HG03469 (cell line): Measurements from ENCODE around the gene HACL1.

ENCODE experiments used
- ATAC-seq: cut with Tn5 transposase; IDR thresholded peaks from one replicate; pipeline ENCODE4 v1.9.1; 2021; ENCODE audit warnings: mild to moderate bottlenecking, moderate library complexity, moderate number of reproducible peaks; ENCODE audit not compliant: unreplicated experiment

HACL1 gene

DNA sequence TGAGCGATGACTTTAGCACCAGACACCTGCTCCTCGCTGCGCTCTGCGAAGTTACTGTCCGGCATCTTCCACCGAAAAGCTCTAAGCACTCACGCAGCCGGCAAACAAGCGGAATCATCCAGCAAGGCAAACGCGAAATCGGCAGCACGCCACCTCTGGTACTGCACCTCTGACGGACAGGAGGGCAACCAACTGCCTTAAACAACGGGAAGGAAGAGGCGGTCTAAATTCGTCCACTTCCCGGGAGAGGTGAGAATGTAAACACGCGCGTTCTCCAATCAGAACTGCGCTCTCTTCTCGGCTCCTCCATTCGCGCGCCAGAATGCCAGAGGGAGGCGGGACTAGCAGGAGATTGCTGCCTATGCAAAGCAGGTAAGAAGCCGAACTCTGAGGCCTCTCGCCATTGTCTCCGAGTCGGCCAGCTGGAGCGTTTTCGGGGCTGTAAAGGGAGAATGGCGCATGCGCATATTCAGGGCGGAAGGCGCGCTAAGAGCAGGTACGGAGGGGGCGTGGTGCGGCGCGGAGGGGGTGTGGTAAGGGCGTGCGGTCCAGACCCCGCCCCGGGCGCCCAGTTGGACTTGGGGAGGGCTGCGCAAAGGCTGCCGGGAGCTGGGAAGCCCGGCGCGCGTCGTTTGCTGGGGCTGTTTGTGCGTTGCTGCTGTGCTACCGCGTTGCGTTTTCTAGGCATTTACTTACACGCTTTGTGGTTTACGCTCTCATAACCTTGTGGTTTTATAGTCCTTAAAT lies at the start of gene HACL1, which contains the start of gene BTD:
TSS of gene HACL1 (minus strand) at position 171 of the 747 bp plus-strand sequence. CDS start at position 65, 106 bp downstream.
TSS of gene BTD (plus strand) at position 347 of the 747 bp plus-strand sequence. CDS start 33,695 bp downstream, outside the sequence.
- ATAC-seq = peak; percentile 78

DNA sequence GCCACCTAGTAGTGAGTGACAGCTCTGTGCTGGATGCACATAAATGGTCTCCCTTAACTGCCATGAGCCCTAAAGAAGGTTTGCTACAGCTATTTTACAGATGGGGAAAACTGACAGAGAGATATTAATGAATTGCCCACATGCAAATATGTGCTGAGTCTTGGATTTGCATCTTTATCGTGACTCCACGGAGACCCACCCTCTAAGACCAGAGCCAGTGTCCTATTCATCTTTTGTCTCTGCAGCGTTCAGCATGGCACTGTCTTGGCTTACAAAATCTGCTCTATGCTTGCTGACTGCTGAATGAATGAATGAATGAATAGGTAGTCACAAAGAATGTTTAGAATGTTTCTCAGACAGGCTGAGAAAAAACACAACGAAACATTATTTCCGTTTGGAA lies 48.5 kb upstream of the HACL1 start:
- no peak for ATAC-seq

DNA sequence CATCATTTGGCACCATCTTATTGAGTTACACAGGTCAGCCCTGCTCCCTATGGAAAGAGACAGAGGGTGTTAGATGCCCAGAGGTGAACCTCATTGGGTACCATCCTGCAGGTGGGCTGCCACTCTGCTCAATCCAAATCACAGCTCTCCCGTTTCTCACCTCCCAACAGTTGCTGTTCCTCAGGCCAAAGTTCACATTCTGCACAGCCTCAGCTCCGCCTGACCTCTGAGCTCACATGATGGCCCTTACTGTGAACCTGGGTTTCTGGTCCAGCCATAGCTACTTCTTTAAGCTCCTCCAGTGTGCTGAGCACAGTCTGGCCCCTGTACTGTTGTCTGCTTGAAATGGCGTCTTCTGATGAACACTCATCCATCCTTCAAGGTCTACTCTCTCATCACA lies 48.0 kb upstream of the HACL1 start:
- no peak for ATAC-seq

DNA sequence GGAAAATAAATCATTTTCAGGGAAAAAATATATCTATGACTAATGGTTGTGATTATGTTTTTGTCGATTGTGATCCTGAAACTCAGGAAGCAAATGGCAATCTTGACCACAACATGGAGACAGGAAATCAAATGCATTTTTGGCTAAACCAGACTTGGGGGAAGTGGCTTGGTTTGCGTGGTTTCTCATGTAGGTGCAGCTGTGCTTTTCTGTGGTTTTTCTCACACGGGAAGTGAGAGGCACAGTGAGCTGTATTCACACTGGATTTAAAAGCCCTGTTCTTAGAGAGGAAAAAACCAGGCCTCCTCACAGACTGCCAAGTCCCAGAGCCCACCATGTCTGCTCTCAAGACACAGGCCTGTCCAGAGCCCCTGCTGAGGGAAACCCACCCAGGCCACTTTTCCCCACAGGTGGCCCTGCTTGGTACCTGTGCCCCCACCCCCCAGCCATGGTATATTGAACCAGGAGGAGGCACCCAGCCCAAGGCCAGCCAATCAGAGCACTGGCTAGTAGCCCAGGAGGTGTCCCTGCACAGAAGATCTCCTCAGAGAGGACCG lies 46.3 kb upstream of the HACL1 start:
- peak; percentile 90 for ATAC-seq

DNA sequence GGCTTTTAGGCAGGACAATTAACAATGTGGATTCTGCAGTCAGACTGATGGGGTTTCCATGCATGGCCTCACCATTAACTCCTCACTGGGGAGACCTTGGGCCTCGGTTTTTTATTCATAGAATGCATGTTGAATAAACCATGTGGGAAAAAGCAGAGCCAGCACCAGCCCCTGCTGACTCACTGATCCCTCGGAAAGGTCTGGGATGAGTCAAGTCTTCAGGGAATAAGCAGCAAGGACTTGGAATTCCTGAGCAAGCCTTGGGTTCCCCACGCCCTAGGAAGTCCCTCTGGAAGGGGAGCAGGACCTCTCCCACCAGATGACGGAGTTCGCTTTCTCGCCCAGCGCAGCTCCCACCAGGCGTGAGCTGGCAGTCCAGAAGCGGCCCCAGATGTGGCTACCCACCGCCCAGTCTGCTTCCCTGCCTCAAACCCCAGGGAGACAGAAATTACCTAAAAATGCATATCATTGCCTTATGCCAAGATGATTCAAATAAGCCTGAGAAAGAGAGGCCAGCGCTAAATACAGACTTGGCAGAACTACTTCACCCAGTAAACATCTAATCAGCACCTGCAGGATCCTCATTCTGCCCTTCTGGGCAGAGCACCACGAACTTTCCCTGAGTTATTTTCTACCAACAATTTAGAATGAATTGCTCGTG lies 45.6 kb upstream of the HACL1 start:
- ATAC-seq = no peak

DNA sequence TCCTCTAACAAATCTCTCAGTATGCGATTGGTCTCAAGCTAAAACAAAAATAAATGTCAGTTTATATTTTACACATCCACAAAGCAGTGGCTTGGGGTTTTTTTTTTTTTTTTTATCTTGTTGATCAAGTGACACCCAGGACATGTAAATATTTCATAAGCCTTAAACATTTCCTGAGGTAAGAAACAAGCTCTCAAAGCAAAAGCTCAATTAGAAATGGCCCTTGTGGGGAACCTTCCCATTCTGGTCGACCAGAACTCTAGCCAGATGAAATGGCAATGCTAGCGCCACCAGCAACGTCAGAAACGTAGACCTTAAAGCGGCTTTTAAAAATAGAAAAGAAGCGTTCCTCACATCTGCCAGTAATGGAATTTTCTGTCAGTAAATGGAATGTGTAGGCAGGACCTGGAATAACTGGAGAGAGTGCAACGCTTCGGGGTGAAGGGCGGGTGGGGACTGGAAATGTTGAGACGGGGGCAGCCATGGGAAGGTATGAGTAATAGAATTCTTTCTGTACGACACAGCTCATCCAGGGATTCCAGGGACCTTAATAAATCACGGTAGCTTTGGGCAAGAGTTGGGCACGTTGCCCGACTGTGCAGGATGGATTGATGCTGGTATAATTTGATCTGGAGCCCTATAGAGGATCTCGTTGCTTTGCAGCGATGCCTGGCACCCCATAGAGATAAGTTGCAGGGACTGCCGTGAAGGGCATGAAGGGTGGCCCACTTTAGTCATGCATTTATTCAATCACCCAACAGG lies 44.6 kb upstream of the HACL1 start:
- ATAC-seq = no peak

DNA sequence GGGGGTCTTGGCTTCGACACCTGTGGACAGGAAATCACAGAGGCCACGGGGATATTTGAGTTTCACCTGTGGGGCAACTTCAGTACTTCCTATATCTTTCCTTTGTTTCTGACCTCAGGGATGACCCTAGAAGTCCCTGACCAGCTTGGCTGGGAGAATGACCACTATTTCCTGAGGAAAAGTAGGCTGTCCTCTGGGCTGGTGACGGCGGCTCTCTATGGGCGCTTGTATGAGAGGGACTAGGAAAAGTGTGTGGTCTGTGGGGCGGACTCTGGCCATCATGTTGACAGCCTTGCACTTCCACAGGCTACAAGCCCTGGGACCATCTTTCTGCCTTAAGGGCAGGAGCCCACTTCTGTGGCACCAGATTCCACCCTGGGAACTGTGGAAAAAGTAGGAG lies 43.9 kb upstream of the HACL1 start:
- ATAC-seq = no peak

DNA sequence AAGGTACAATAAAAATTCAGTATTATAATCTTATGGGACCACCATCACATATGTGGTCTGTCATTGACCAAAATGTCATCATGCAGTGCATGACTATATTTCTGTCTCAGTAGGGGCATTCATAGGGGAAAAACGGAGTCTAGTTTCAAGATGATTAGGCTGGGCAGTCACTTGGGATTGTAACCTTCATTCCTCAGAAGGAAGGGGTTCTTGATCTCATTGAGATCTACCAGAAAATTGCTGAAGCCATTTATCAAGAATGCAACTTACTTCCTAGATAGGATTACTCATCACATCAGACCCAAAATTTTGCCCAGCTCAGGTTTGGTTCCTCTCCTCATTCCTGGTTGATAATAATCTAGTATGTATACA lies 37.5 kb upstream of the HACL1 start:
- ATAC-seq = no peak

DNA sequence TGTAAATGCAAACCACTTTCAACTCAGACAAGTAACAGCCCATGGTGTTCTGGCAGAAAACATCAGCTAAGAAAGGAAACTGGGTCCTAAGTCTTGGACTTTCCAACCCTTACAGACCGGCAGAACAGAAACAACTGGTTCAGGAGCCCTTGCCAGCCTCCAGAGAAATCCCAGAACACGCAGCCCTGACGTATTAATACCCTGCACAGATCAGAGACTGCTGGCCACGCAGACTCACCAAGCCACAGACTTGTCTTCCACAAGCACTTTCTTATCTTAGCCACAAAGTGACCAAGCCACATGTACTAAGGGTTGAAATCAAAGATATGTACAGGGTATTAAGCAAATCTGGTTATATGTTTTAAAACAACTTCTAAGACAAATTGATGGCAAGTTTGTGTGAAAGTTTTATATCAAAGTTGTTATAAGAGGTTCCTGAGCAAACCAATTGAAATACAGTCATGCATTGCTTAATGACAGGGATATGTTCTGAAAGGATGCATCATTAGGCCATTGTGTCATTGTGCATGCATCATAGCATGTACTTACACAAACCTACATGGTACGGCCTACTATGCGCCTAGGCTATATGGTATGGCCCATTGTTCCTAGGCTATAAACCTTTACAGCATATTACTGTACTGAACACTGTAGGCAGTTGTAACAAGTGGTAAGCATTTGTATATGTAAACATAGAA lies 37.0 kb upstream of the HACL1 start:
- ATAC-seq = no peak

DNA sequence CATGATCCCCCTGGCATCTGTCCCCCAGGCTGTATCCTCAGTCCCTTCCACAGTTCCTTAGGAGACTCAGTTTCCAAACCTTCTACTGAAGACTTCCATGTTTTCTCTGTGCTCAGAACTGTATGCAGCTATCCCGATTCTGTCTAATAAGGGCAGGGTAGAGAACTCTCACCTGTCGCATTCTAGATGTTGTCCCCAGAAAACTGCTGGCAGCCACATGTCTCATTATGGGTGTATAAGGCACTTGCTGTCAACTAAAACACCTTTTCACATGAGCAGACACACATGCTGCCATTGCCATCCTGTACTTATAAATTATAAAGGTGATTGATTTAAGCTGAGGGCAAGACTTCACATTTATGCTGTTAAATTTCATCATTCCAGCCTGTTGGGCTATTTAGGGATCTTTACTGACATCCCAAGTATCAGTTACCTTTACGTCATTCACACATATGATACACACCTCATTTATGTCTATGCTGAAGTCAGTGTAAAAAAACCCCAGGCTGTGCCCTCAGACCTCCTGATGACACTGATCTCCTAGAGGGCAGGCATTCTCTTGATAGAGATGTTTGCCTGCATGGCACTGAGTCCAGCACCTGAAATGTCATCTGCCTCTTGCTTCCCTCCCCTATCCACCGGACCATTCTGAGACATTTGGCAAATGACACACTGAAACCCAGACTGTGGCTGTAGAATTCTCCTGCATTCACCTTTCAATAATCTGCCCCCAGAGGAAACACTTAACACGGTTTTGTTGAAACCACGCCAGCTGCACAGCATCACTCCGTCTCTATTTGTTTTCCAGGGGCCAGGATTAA lies 36.0 kb upstream of the HACL1 start:
- ATAC-seq = no peak

DNA sequence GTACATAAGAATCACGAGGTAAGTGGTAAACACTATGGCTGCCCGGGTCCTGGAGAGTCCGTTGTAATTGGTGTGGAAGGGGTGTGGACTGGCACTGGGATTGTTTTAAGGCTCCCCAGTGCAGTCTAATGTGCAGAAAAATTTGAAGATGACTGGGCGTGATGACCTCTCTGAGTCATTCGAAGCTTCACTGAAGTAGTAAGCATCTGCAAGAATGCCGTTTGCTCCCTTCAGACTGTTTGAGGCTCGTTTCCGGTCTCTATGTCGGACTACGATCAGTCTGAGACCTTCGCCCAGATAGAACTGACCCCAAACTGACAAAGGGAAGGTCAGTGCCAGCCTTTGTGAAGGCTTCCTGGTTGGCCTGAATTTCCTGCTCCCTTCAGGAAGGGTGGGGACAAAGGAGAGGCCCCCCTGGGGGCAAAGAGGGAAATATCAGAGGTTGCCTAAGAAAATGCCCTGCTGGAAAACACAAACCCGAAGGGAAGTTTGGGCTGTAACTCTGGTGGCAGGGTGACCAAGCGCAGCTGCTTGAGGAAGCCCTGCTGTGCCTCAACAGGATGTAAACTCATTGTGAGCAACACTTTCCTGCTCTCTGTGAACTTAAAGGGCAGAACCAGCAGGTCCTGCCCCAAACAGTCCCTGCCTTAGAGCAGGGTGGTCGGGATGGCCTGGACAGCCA lies 34.8 kb upstream of the HACL1 start:
- ATAC-seq = no peak

DNA sequence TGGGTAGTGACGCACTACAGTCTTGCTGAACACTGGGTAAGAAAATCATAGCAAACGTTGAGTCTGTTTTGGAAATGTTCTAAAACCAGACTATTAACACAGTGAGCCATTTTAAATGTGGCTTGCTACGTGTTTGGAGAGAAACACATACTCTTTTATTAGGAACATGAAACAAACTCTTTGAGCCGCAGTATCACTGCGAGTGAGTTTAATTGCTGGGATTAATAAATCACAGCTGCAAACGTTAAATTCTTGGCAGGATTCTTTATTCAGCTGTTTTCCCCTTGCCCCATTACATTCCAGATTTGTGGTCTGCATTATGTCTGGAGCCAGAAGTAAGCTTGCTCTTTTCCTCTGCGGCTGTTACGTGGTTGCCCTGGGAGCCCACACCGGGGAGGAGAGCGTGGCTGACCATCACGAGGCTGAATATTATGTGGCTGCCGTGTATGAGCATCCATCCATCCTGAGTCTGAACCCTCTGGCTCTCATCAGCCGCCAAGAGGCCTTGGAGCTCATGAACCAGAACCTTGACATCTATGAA lies 33.8 kb upstream of the HACL1 start:
- ATAC-seq = no peak

DNA sequence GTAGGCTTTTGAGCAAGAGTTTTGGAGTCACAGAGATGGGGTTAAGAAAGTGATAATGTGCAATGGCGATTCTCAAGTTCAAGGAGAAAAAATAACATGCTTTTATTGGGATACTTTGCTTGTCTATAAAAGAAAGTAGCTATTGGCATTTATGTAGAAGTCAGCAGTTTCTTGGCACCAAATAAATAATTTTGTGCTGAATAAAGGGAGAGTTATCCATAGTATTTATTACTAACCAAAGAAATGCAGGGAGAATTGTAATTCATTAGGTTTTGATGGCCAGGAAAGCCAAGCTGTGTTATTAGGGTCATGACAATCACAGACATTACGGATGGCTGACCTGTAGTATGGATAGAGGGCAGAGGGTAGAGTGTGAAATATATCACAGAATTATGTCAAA lies 33.3 kb upstream of the HACL1 start:
- no peak for ATAC-seq

DNA sequence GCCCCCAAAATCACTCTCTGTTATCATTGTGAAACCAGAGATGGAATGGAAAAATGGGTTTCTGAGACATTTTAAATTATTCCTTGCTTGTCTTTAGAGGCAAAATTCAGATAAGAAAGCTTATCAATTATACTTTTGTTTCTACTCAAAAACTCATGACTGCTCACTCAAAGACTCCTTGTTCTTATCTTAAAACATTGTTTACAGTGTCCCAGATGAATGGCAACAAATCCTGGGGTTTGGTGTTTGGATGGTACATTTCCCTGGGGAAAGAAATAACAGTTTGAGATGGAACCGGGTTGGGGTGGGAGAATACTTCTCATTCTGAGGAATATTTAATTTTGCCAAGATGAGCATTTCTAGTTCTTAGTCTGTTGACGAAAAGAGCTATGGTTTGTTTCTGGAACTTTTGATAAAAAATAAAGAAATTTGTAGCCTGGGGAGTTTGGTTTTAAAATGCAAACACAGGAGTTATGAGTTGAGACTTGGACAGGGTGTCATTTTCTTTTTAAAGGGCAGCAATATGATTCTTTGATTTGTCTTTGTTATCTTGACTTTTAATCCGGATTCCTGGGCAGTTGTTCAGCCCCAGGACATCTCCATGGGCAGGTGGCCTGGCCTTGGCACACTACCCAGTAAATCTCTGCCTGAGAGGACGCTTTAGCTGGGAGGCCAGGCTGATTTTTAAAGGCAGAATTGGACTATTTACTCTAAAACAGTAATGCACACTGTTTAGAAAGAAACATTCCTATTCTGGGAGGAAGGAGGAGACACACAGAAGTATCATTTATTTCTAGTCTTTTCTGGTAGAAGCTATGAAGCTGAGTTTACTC lies 32.6 kb upstream of the HACL1 start:
- ATAC-seq = no peak

DNA sequence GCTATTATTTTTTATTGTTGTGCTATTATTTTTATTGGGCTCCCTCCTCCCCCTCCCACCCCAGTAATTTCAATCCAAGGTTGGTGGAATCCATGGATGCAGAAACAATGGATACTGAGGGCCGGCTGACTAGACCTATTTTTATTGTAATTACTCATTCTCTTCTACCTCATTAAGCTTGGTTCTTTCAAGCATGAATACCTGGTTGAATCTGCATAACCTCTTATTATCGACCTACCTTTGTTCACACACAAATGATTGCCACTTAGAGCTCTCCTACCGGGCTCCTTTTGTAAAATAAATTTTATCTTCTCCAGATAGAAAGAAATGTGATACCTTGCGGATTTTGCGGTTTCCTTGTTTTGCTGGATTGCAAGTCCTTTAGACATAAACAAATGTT lies 31.8 kb upstream of the HACL1 start:
- no peak for ATAC-seq

DNA sequence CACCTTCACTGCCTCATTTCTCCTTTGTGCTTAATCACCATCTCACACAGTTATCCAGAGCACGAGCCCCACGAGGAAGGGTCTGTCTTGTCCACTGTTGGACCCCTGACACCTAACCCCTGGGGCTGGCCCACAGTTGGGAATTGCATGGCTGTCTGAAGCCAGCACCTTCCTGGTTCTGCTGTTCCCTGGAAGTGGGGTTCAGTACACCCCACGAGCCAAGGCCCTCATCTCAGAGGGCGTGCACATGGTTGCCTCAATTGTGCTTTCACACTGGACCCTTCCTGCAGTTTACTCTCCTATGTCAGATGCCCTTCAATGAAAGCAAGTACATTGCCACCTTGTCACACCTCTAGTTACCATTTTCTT lies 30.8 kb upstream of the HACL1 start:
- no peak for ATAC-seq

DNA sequence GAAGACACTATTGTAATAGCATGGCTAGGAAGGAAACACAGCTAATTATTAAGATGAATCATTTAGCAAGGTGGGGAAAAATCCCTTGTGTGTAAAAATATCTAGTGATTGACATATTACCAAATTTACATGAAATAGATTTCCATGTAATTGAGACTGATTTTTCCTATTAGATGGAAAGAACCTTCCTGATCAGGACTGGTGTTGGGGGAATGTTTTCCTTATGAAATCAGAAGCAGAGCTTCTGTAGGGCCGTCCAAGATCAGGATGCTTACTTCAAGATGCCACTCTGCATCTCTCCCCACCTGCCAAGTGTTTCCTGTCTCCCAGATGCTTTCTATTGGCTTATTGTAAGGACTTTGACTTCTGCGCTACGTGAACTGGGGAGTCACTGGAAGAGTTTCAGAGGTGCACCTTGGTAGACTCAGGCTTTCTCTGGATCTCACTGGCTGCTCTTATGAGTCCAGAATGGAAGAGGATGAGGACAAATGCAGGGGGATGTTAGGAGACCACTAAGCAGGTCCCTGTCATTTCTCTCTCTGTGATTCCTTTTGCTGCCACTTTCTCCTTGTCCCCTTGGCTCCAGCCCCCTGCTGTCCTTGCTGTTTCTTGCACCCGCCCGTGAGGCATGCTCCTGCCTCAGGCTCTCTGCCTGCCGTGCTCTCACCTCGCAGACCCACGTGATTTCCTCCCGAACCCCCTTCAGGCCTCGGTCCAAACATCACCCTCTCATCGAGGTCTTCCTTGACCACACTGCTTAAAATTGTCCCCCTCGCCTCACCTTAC lies 30.2 kb upstream of the HACL1 start:
- no peak for ATAC-seq
